ENCODE data around the gene DENND1C.
"Not testable (repeated sequence)": the region's sequence is repeated elsewhere in the genome, so short reads cannot be mapped to it uniquely, and the experiment has no call there.

The DENND1C gene

DNA sequence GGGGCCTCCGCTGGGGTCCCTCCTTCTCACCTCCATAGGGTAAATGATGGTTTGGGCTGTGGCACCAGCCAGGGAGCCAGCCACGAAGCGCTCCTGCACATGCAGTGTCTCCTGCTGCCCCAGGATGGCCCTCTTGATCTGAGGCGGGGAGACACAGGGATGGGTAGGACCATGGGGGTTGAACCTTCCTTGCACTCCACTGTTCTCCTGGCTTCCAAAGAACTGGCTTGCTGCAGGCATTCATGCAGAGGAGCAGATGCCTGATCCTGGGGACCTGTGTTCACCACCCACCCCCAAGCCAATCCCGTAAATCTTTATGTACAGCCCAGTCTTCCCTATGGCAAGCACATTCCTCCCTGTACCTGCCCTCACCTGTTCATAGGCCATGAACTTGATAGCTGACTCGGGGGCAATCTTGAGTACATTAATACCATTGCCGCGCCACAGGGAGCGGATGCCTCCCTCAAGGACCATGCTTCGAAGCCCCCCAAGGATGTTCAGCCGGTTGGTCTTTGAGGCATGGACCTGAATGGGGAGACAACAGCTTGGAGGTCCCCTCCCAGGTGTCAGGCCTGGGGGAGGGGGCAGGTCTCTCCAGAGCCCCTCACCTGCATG, 27.5 kb downstream of the DENND1C start:
- no peak for DNase-seq (ENCODE audit: low spot score)

- no peak for DNase-seq (ENCODE audit: low spot score)
These were observed 28.7 kb downstream of the DENND1C start for GRCh38 chr19:6452899-6453298.

DNA sequence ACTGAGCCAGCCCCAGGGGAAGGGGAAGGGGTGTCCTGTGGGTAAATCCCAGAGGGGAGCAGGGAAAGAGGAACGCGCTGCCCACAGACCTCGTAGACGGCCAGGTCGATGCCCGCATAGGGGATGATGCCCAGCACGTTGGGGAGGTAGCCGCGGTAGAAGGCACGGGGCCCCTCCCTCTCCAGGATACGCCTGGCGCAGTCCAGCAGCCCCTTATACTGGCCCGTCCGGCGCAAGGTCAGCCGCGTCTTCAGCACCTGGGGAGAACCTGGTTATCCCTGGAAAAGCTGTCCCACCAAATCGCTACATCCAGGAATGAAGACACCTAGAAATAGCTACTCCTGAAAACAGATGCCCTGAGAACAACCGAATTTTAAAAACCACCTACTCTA, 29.4 kb downstream of the DENND1C start:
- DNase-seq (ENCODE audit: low spot score), result no peak

DNA sequence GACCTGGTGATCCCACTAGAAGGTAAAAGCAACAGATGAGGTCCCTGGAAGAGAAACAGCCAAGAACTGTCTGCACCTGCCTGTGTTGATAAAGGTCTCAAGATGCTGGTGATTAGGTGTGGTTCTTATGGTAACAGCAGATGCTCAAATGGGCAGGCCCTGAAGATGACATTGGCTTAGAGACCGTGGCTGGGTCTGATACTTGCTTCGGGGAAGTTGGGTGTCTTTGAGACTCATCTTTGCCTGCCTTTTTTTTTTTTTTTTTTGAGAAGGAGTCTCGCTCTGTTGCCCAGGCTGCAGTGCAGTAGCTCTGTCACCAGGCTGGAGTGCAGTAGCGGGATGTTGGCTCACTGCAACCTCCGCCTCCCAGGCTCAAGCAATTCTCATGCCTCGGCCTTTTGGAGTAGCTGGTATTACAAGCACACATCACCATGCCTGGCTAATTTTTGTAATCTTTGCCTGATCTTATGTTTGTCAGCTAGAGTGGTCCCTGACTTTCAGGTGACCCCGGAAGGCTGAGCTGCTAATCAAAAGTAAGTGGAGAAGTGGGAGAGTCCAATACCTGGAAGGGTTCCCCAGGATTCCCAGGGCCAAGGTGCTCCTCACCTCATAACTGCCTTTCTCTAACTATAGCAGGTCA, 29.9 kb downstream of the DENND1C start:
- DNase-seq (ENCODE audit: low spot score), result no peak

GRCh38 chr19:6450166-6450565, 31.4 kb downstream of the DENND1C start:
- no peak for DNase-seq (ENCODE audit: low spot score)

GRCh38 chr19:6448045-6448444, 33.5 kb downstream of the DENND1C start:
- no peak for DNase-seq (ENCODE audit: low spot score)

- no peak for DNase-seq (ENCODE audit: low spot score)
These were observed 35.1 kb downstream of the DENND1C start for GRCh38 chr19:6446452-6446851.

DNA sequence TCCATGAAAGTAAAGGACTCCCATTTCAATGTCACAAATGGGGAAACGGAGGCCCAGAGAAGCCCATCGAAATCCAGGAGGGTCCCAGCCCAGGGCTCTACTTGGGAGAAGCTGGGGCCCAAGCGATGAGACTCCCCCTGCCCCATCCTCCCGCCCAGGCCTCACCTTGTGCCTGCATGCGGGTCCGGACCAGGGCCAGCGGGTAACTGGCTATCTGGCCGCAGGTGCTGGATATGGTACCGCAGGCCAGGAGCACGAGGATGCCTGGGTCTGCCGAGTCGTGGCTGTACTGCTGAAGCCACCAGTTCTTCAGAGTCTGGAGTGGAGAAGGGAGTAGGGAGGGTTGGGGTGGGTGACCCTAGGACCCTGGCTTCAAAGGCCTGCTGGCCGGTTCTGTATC, 37.6 kb downstream of the DENND1C start:
- DNase-seq (ENCODE audit: low spot score), result no peak

DNA sequence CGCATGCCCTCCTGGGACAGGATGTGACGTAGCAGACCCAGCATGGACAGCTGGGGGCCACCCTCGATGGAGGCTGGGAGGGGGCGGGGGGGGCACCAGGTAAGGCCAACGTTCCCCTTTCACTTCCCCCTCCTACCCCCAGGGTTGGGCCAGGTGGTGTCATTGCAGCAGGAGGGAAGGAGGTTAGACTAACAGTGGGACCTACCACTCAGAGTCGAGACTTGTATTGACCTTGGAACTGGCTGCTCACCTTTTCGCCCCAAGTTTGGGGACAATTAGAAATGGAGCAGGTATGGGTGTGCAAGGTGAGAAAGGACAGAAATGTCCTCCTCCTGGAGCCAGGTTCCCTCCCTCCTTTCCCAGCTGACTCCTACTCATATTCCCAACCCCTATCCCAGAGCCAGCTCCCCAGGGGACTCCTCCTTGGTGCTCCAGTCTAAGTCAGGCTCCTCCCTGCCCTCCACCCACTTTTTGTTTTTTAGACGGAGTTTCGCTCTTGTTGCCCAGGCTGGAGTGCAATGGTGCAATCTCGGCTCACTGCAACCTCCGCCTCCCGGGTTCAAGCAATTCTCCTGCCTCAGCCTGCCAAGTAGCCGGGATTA, 39.4 kb downstream of the DENND1C start:
- no peak for DNase-seq (ENCODE audit: low spot score)

DNA sequence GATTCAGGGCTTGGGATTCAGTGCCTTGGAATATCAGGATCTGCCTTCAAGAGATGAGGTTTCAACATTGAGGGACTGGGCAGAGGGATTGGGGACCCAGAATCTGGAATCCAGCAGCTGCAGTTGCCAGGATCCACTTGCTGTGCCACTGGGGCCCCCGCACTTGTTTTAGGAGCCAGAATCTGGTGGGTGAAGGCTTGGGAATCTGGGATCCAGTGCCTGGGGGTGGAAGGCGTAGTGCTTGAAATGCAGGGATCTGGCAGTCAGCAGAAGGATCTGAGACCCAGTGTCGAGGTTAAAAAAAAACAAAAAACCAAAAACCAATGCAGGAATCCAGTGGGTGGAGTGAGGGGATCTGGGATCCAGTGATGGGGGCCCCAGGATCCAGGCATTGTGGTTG, 40.7 kb downstream of the DENND1C start:
- DNase-seq (ENCODE audit: low spot score), result no peak

- DNase-seq (ENCODE audit: low spot score), result no peak
These were observed 41.8 kb downstream of the DENND1C start for GRCh38 chr19:6439743-6440142.

- no peak for DNase-seq (ENCODE audit: low spot score)
These were observed 47.9 kb downstream of the DENND1C start, which contains the start of gene SLC25A41 for GRCh38 chr19:6433663-6434062. Gene SLC25A41 (minus strand): TSS chr19:6433763. CDS start chr19:6433693, 70 bp downstream.

DNA sequence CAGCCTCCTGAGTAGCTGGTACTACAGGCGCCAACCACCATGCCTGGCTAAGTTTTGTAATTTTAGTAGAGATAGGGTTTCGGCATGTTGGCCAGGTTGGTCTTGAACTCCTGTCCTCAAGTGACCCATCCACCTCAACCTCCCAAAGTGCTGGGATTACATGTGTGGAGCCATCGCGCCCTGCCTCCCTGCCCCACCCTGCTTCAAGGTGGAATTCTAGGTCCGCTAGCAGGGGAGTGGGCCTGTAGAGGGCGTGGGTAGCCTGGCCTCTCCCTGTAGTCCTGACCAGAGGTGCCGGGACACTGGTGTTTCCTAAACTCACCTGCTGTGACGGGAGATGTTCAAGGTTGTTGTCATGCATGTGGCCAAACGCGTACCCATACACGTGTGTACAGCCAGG, 48.4 kb downstream of the DENND1C start:
- DNase-seq (ENCODE audit: low spot score), result no peak

DNA sequence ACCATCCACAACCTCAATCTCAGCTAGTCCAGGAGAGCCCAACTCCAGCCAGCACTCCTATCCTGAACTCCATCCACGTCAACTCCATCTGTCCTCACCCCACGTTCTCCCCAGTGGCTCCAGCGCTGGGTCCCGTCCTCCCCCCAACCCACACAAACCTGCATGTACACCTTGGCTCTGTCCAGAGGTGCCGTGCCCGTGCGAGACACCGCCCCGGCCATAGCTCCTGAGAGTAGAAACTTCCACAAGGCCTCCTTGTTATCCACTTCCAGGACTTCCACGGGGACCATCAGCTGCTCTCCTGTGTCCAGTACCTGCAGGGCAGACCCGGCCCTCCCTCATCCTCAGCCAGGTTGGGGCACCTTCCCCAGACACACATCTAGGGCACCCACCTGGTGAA, 49.7 kb downstream of the DENND1C start:
- no peak for DNase-seq (ENCODE audit: low spot score)

DNA sequence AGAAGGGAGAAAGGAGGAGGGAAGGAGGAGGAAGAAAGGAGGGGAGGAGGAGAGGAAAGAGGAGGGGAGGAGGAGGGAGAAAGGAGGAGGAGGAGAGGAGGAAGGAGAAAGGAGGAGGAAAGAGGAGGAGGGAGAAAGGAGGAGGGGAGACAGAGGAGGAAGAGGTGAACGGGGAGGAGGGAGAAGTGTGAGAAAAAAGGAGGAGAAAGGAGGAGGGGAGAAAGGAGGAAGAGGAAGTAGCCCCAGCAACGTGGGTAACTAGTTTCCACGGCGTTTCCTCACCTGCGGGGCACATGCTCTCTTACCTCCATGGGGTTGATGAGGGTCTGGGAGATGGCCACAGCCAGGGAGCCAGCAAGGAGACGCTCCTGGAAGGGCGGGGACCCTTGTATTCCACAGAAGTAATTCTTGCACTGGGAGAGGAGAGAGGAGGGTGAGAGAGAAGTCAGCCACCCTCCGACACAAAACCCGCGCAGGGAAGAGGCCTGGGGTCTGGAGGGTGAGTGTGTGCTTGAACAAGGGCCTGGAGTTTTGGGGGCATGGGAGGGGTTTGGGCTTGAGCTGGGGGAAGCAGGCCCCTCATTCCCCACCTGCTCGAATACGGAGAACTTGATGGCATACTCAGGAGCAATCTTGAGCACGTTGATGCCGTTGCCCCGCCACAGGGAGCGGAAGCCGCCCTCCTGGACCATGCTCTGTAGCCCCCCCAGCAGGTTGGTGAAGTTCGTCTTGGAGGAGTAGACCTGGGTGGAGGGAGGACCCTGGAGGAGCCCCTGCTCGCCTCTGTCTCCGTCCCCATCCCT, 52.0 kb downstream of the DENND1C start:
- DNase-seq (ENCODE audit: low spot score), result no peak

- not testable (repeated sequence) for DNase-seq (ENCODE audit: low spot score)
These were observed 52.7 kb downstream of the DENND1C start for GRCh38 chr19:6428692-6429418.

GRCh38 chr19:6427131-6427530, 54.5 kb downstream of the DENND1C start:
- DNase-seq (ENCODE audit: low spot score), result no peak

DNA sequence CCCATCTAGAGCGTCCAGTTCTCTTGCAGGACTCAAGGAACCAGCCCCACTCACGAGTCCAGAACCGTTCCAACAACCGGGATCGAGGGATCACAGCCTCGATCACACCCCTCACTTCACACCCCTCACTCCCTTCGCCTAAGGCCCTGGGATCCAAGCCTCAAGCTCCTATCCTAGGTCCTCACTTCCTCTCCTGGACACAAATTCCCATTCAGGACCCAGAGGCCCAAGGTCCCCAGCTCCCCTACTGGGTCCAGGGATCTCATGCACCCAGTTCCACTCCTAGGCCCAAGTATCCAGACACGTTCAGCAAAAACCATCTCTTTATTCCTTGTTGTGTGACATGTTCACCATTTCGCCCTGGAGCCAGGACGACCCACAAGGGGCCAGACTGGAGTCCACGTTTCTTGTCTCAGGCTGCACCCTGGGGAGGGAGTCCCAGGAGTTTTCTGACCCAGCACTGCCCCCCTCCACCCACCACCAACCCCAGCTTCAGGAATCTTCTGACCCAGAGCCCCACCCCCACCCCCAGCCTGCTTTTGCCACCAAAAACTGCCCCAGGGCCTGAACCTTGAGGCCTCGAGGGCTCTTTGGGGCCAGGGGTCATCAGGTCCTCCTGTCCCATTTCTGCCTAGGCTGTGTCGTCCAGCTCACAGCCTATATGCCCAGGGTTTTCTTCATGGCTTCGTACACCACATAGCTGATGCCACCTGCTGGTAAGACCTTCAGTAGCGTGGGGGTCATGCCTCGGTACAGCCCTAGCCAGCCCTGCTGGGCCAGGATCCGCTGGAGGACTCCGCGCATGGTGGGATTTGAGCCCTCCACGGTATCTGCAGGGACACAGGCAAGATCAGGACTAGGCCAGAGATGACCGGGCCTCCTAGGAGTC, 55.6 kb downstream of the DENND1C start:
- no peak for DNase-seq (ENCODE audit: low spot score)

DNA sequence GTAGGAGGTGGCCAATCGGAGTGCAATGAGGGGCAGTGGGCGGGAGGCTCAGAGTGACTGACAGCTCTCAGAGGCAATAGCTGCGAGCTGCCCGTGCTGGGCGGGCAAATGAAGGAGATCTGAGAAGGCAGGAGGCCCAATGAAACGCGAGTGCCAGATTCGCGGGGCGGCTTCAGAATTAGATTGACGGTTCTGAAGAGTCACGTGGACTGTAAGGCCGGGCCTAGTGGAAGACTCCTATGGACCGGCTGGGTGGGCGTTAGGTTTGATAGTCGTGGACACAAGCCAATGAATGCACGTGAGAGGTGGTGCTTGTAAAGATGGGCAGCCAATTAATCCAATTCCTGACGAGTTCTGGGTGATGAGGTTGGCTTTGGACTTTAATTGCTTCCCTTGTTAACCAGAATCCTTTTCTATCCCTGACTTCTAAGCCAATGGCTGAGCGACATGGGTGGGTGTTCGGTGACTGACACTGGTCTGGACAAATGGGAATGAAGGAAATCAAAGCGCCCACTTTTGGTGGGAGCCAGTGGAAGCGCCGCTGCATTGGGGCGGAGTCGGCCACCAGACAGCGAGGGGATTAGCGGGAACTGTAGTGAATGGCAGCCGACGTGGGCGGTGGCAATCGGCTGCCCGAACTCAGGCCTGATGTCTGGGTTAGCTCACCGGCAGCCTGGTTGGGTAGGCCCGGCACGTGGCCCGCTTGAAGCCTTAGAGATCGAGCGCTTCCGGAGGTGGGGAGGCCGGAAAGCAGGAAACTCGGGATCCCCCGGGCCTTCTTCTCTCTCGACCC, 56.5 kb downstream of the DENND1C start:
- DNase-seq (ENCODE audit: low spot score), result peak; percentile 98

All from HuH-7 (cell line).